ENCODE data around the gene TPCN1. TPM values are rescaled to one million over a fixed set of nuclear protein-coding genes. Genes with fewer than 3 reads are reported as not detected.

The TPCN1 gene
- total and polyA plus RNA-seq, 2 of the 8 experiments (the other 6 are each of a cell fraction or from before 2014, with no cell fraction given): 14.9 to 21.4 TPM

GRCh38 chr12:113318900-113319628, 97.8 kb downstream of the TPCN1 start:
- FAIRE-seq (no peak), DNase-seq (ENCODE audit: low read depth in 1 of 2, low spot score in 2 of 2) (no peak)
- Histone ChIP-seq H3K27me3 (replicated peaks in 1 of 4; ENCODE audit: control insufficient read depth in 3 of 4, extremely low read depth in 1 of 4, insufficient read depth in 3 of 4, low read length in 3 of 4) (no peaks in the 10 kb centered on the region; a peak in 1 of 7 replicates), H3K27ac (ENCODE audit: low read depth, low read length) (no peak overlapping the region), H2AFZ (ENCODE audit: low read length) (no peak overlapping the region), H3K4me2 (ENCODE audit: insufficient read depth in 1 of 2, low read depth in 2 of 2, low read length in 2 of 2) (no peak overlapping the region), H3K4me1 (replicated peaks in 1 of 4; ENCODE audit: control insufficient read depth in 3 of 4, insufficient read depth in 4 of 4, low read length in 3 of 4) (peaks cover 0 to 3% (median 0%) of the 10 kb centered on the region in 4 experiments; a peak in 2 of 7 replicates), H2BK12ac (ENCODE audit: low read depth, low read length) (no peak overlapping the region), H3K9me3 (ENCODE audit: insufficient read depth in 2 of 2, low read depth in 1 of 2, low read length in 1 of 2) (no peaks in the 10 kb centered on the region), H3K23ac (ENCODE audit: insufficient read length) (no peak overlapping the region), H2BK20ac (ENCODE audit: low read length) (no peak overlapping the region), H4K5ac (ENCODE audit: insufficient read length, low read depth, low read length) (no peak overlapping the region), H2AK5ac (ENCODE audit: low read depth, low read length) (no peak overlapping the region), H4K91ac (replicated peaks; ENCODE audit: insufficient read length, low read length) (no peak overlapping the region), H4K8ac (ENCODE audit: extremely low read depth, insufficient read depth, low read length) (no peak overlapping the region; the same call in 1 of the 2 replicates), H3K79me1 (ENCODE audit: low read depth, low read length) (no peaks in the 10 kb centered on the region), H3K14ac (ENCODE audit: insufficient read length) (no peak overlapping the region), H2BK120ac (replicated peaks; ENCODE audit: low read depth, low read length) (no peak overlapping the region), H2BK5ac (ENCODE audit: low read depth, low read length) (no peak overlapping the region), H3K18ac (ENCODE audit: extremely low read depth, low read length) (no peak overlapping the region), H3K9ac (replicated peaks in 1 of 4; ENCODE audit: extremely low read depth in 1 of 4, low read depth in 3 of 4, low read length in 3 of 4) (no peak overlapping the region), H3K56ac (replicated peaks; ENCODE audit: insufficient read length, low read depth, low read length) (no peak overlapping the region), H2BK15ac (ENCODE audit: low read length) (no peak overlapping the region), H3K23me2 (ENCODE audit: low read depth, low read length) (peaks cover 4% of the 10 kb centered on the region; the same call in 1 of the 2 replicates), H3K4ac (replicated peaks; ENCODE audit: insufficient read length, low read depth, low read length) (no peak overlapping the region), H3K36me3 (ENCODE audit: control insufficient read depth in 2 of 4, insufficient read depth in 4 of 4, low read length in 3 of 4) (peaks cover 0 to 16% (median 6%) of the 10 kb centered on the region in 4 experiments; a peak in 7 of 8 replicates), H3K79me2 (ENCODE audit: control insufficient read depth in 1 of 2, insufficient read depth in 2 of 2, low read length in 2 of 2) (no peaks in the 10 kb centered on the region), H4K20me1 (replicated peaks in 1 of 2; ENCODE audit: control insufficient read depth in 1 of 2, insufficient read depth in 2 of 2, low read length in 2 of 2) (peaks cover 0 to 3% of the 10 kb centered on the region in 2 experiments), H3K4me3 (ENCODE audit: extremely low read depth in 1 of 4, insufficient read depth in 2 of 4, low read depth in 3 of 4, low read length in 4 of 4) (no peak overlapping the region)
- CTCF ChIA-PET (ENCODE audit: partially characterized antibody): interaction anchor here (0.5 to 1.8 kb wide), 6 partner anchors 8 to 147 kb away, joined by 3 to 8 read pairs (median 3); no protein-coding TSS in a partner anchor
- 85% methylated on average over 15 of the region's 15 CpGs; no CpG with 5 or more reads in 1 of the 2 experiments for WGBS, 2 experiments (ENCODE audit: extremely low coverage in 1 of 2, insufficient coverage in 1 of 2, insufficient read length in 1 of 2, insufficient replicate concordance in 2 of 2, low coverage in 1 of 2, low lambda C conversion rate in 2 of 2, missing lambda C conversion rate in 1 of 2)
- POLR2A ChIA-PET (ENCODE audit: partially characterized antibody): interaction anchor here (1.9 kb wide), 2 partner anchors 13 to 73 kb away, joined by 4 read pairs; no protein-coding TSS in a partner anchor
- TF ChIP-seq EZH2 (IDR thresholded peaks at IDR 0.05; ENCODE audit: low read depth, low read length, severe bottlenecking) (no peak), TCF12 (IDR thresholded peaks at IDR 0.05; ENCODE audit: low read depth, low read length) (no peak), HDAC2 (IDR thresholded peaks at IDR 0.05; ENCODE audit: borderline replicate concordance in 1 of 2, low read depth in 2 of 2, low read length in 2 of 2) (no peak), YY1 (IDR thresholded peaks at IDR 0.05; ENCODE audit: low read depth, low read length) (no peak), RBBP5 (IDR thresholded peaks at IDR 0.05; ENCODE audit: borderline replicate concordance, low read depth, low read length) (no peak), RFX5 (IDR thresholded peaks at IDR 0.05; ENCODE audit: borderline replicate concordance, low read depth, low read length) (no peak)

Data from H1 (cell line).